IMR-90 (cell line): ENCODE results near the gene IL17REL. TPM values are rescaled to one million over a fixed set of nuclear protein-coding genes. Genes with fewer than 3 reads are reported as not detected.

Experiments used
- ATAC-seq: fragments of 200-7000 bp; cut with Tn5 transposase; 2 replicates; pipeline ENCODE4 v1.9.1; 2020; ENCODE audit warnings: low read depth, mild to moderate bottlenecking, moderate library complexity
- BruUV-seq: library from RNA; stranded (reverse); fragments of 400-500 nt; replicated peaks from 2 replicates; lab custom pipeline; 2021; lab: Mats Ljungman, UMichigan
- CTCF ChIA-PET: fragments of 300-600 bp; formaldehyde crosslinking; extraction: SDS; loops from one replicate; lab custom pipeline; 2021; ENCODE audit warnings: antibody characterized with exemption; lab: Yijun Ruan, JAX
- POLR2A ChIA-PET: fragments of 300-600 bp; sonication (Branson Sonifier 250); formaldehyde crosslinking; loops from one replicate; lab custom pipeline; 2022; ENCODE audit warnings: antibody characterized with exemption; ENCODE audit not compliant: unreplicated experiment; lab: Charles Lee
- DNase-seq: peaks from one replicate; pipeline ENCODE4 v3.0.0; 2013
- H2AFZ ChIP-seq: replicated peaks from 2 replicates; pipeline ENCODE3; 2013; ENCODE audit warnings: low read length, mild to moderate bottlenecking; ENCODE audit not compliant: poor library complexity
- H2AK5ac ChIP-seq: 2 replicates; pipeline ENCODE4 v1.6.1; 2013; ENCODE audit warnings: low read depth, low read length, inconsistent platforms
- H2AK9ac ChIP-seq: replicated peaks from 2 replicates; pipeline ENCODE3; 2013; ENCODE audit warnings: mild to moderate bottlenecking, low read depth, low read length, moderate library complexity; ENCODE audit not compliant: poor library complexity
- H2BK120ac ChIP-seq: 2 replicates; pipeline ENCODE4 v1.6.1; 2013; ENCODE audit warnings: low read depth, low read length, inconsistent platforms
- H2BK15ac ChIP-seq: 3 replicates; pipeline ENCODE4 v1.6.1; 2013; ENCODE audit warnings: low read depth, low read length, inconsistent platforms
- H2BK20ac ChIP-seq: 2 replicates; pipeline ENCODE4 v1.6.1; 2013; ENCODE audit warnings: low read depth, mild to moderate bottlenecking, inconsistent platforms, low read length, moderate library complexity
- H2BK5ac ChIP-seq: 2 replicates; pipeline ENCODE4 v1.6.1; 2013; ENCODE audit warnings: mild to moderate bottlenecking, low read depth, low read length, inconsistent platforms; ENCODE audit not compliant: poor library complexity, severe bottlenecking
- H3K14ac ChIP-seq: replicated peaks from 2 replicates; pipeline ENCODE4 v1.6.1; 2013; ENCODE audit warnings: low read depth, low read length, inconsistent platforms
- H3K18ac ChIP-seq: 2 replicates; pipeline ENCODE4 v1.6.1; 2013; ENCODE audit warnings: low read depth, low read length, control low read depth
- H3K23ac ChIP-seq: 2 replicates; pipeline ENCODE4 v1.6.1; 2013; ENCODE audit warnings: low read depth, low read length, inconsistent platforms
- H3K27ac ChIP-seq: 2 replicates; pipeline ENCODE4 v1.5.1; 2013; ENCODE audit warnings: mild to moderate bottlenecking, control low read depth, low read length; ENCODE audit not compliant: insufficient read depth
- H3K27me3 ChIP-seq: 2 replicates; pipeline ENCODE4 v1.6.1; 2013; ENCODE audit warnings: low read length; ENCODE audit not compliant: control insufficient read depth, insufficient read depth
- H3K36me3 ChIP-seq: 2 replicates; pipeline ENCODE4 v1.6.1; 2013; ENCODE audit warnings: low read length, mixed read lengths; ENCODE audit not compliant: control insufficient read depth, insufficient read depth
- H3K4ac ChIP-seq: 2 replicates; pipeline ENCODE4 v1.6.1; 2013; ENCODE audit warnings: low read depth, low read length, inconsistent platforms
- H3K4me1 ChIP-seq: 2 replicates; pipeline ENCODE4 v1.6.1; 2013; ENCODE audit warnings: low read length, mixed read lengths; ENCODE audit not compliant: control insufficient read depth, insufficient read depth
- H3K4me2 ChIP-seq: 2 replicates; pipeline ENCODE4 v1.6.1; 2013; ENCODE audit warnings: low read depth, mild to moderate bottlenecking, control low read depth, low read length, moderate library complexity
- H3K4me3 ChIP-seq: 2 replicates; pipeline ENCODE4 v1.5.1; 2013; ENCODE audit warnings: low read depth, mild to moderate bottlenecking, control low read depth, low read length, moderate library complexity; ENCODE audit not compliant: insufficient read depth
- H3K56ac ChIP-seq: 2 replicates; pipeline ENCODE4 v1.6.1; 2013; ENCODE audit warnings: low read length, inconsistent platforms; ENCODE audit not compliant: insufficient read depth; ENCODE audit errors: extremely low read depth
- H3K79me1 ChIP-seq, 2 experiments: 2 replicates each; pipeline ENCODE4 v1.6.1; 2013; ENCODE audit warnings: low read length in 2 of 2, inconsistent platforms in 1 of 2, low read depth in 1 of 2
- H3K9ac ChIP-seq: 2 replicates; pipeline ENCODE4 v1.6.1; 2013; ENCODE audit warnings: low read depth, low read length, control low read depth
- H3K9me1 ChIP-seq: 2 replicates; pipeline ENCODE4 v1.6.1; 2013; ENCODE audit warnings: low read length, inconsistent platforms; ENCODE audit not compliant: insufficient read depth
- H3K9me3 ChIP-seq: 2 replicates; pipeline ENCODE4 v1.6.1; 2013; ENCODE audit warnings: low read length; ENCODE audit not compliant: control insufficient read depth, insufficient read depth
- H4K20me1 ChIP-seq: 2 replicates; pipeline ENCODE4 v1.6.1; 2013; ENCODE audit warnings: low read length, inconsistent platforms; ENCODE audit not compliant: insufficient read depth
- H4K5ac ChIP-seq: 2 replicates; pipeline ENCODE4 v1.6.1; 2013; ENCODE audit warnings: mild to moderate bottlenecking, low read depth, low read length, control low read depth
- H4K8ac ChIP-seq, 2 experiments: 2 replicates each; pipeline ENCODE4 v1.6.1; 2013; ENCODE audit warnings: low read depth in 2 of 2, low read length in 2 of 2, control low read depth in 1 of 2, inconsistent platforms in 1 of 2
- H4K91ac ChIP-seq: 2 replicates; pipeline ENCODE4 v1.6.1; 2013; ENCODE audit warnings: low read depth, low read length, inconsistent platforms; ENCODE audit not compliant: insufficient read depth
- BHLHE40 ChIP-seq: fragments of 150-350 bp; IDR thresholded peaks from 2 replicates; pipeline ENCODE4 v1.6.1; 2016; ENCODE audit warnings: mild to moderate bottlenecking, low read depth, low read length
- CEBPB ChIP-seq: IDR thresholded peaks from 2 replicates; pipeline ENCODE4 v1.6.1; 2012; ENCODE audit warnings: low read depth, low read length, improper control_type of control experiment
- CHD1 ChIP-seq: IDR thresholded peaks from 2 replicates; pipeline ENCODE4 v1.6.1; 2012; ENCODE audit warnings: low read depth, low read length, improper control_type of control experiment
- FOS ChIP-seq: fragments of 150-350 bp; IDR thresholded peaks from 2 replicates; pipeline ENCODE4 v1.6.1; 2016; ENCODE audit warnings: low read depth, low read length
- MAFK ChIP-seq: IDR thresholded peaks from 2 replicates; pipeline ENCODE4 v1.6.1; 2012; ENCODE audit warnings: low read depth, low read length, improper control_type of control experiment
- MXI1 ChIP-seq: IDR thresholded peaks from 2 replicates; pipeline ENCODE4 v1.6.1; 2012; ENCODE audit warnings: low read depth, mild to moderate bottlenecking, low read length, moderate library complexity, borderline replicate concordance
- POLR2A ChIP-seq: IDR thresholded peaks from 2 replicates; pipeline ENCODE4 v1.6.1; 2012; ENCODE audit warnings: mild to moderate bottlenecking, low read depth, low read length
- RAD21 ChIP-seq: IDR thresholded peaks from 2 replicates; pipeline ENCODE4 v1.6.1; 2012; ENCODE audit warnings: low read length, improper control_type of control experiment
- RCOR1 ChIP-seq: IDR thresholded peaks from 2 replicates; pipeline ENCODE4 v1.6.1; 2012; ENCODE audit warnings: mild to moderate bottlenecking, low read length, improper control_type of control experiment; ENCODE audit not compliant: insufficient replicate concordance
- RFX5 ChIP-seq: IDR thresholded peaks from 2 replicates; pipeline ENCODE4 v1.8.0; 2012; ENCODE audit warnings: low read depth, mild to moderate bottlenecking, low read length, moderate library complexity
- SMC3 ChIP-seq: fragments of 150-350 bp; IDR thresholded peaks from 2 replicates; pipeline ENCODE4 v1.6.1; 2016; ENCODE audit warnings: low read depth, mild to moderate bottlenecking, antibody characterized with exemption, low read length, moderate library complexity
- WGBS, 2 experiments: methylation state at CpG; one replicate each; pipeline versions ENCODE4 v1.1.5 to v1.1.7; 2013; ENCODE audit warnings: missing lambda C conversion rate in 2 of 2; ENCODE audit not compliant: insufficient read length in 1 of 2; ENCODE audit errors: extremely low coverage in 2 of 2; 5-methylcytosine and 5-hydroxymethylcytosine counted together
- dilution Hi-C: fragments of 300-500 bp; cut with HindIII; formaldehyde crosslinking; loops from one replicate; pipeline ENCODE4 v1.14.3; 2018; ENCODE audit warnings: low sequenced_read_pairs; ENCODE audit not compliant: unreplicated experiment
- in situ Hi-C: fragments of 300-500 bp; cut with MboI; formaldehyde crosslinking; loops from 3 replicates; pipeline ENCODE4 v1.14.3; 2019; ENCODE audit warnings: low sequenced_read_pairs, inconsistent platforms, mixed read lengths
- intact Hi-C: fragments of 100-400 bp; cut with micrococcal nuclease; formaldehyde crosslinking; loops from 2 replicates; pipeline ENCODE4 v1.10.0; 2022
- polyA plus RNA-seq, 3 experiments: library from polyadenylated mRNA; depleted of rRNA; stranded (reverse); fragments of >200 nt; gene quantifications; 2 replicates each; pipeline ENCODE4 v1.2.3, GENCODE V29; 2012; ENCODE audit warnings: low replicate concordance in 1 of 3
- total RNA-seq: library from RNA; depleted of rRNA; stranded (reverse); fragments of >200 nt; gene quantifications from 2 replicates; pipeline ENCODE4 v1.2.3, GENCODE V29; 2012
- TF ChIP-seq, protein P1 (sequence below): fragments of 150-350 bp; IDR thresholded peaks from 2 replicates; pipeline ENCODE4 v1.6.1; 2016; ENCODE audit warnings: low read depth, mild to moderate bottlenecking, low read length, moderate library complexity, borderline replicate concordance
- TF ChIP-seq, protein P2 (sequence below): fragments of 150-350 bp; IDR thresholded peaks from 2 replicates; pipeline ENCODE4 v1.6.1; 2017; ENCODE audit warnings: mild to moderate bottlenecking, antibody characterized with exemption, low read length, low read depth

IL17REL gene
- total and polyA plus RNA-seq, 2 of the 4 experiments (the other 2 are of a cell fraction): not detected

DNA sequence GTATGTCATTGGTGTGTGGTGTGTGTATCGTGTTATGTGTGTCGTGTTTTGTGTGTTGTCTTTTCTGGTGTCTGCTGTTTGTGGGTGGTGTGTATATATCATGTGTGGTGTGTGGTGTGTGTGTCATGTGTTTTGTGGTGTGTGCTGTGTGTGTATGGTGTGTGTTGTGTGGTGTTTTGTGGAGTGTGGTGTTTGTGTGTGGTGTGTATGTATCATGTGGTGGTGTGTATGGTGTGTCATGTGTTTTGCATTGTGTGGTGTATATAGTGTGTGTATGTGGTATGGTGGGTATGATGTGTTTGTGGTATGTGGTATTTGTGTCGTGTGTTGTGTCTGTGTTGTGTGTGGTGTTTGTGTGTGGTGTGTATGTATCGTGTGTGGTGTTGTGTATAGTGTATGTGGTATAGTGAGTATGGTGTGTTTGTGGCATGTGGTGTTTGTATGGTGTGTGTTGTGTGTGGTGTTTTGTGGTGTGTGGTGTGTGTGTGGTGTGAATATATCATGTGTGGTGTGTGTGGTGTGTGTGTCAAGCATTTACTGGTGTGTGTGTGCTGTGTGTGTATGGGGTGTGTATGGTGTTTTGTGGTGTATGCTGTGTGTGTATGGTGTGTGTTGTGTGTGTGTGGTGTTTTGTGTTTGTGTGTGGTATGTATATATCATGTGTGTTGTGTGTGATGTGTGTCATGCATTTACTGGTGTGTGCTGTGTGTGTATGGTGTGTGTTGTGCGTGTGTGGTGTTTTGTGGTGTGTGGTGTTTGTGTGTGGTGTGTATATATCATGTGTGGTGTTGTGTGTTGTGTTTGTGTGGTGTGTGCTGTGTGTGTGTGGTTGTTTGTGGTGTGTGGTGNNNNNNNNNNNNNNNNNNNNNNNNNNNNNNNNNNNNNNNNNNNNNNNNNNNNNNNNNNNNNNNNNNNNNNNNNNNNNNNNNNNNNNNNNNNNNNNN is 39.3 kb downstream of the IL17REL start:
- in situ Hi-C loops: no loop called here
- Histone ChIP-seq H3K36me3 (no peaks in the 10 kb centered on the region), H4K91ac (no peak overlapping the region), H2AK9ac (peak overlapping the region; percentile 1), H3K18ac (no peak overlapping the region; the same call in 1 of the 2 replicates), H3K4ac (peak overlapping the region; percentile 0; the same call in 1 of the 2 replicates), H3K27ac (no peak overlapping the region), H3K56ac (no peak overlapping the region), H3K27me3 (no peaks in the 10 kb centered on the region), H4K20me1 (0 out of 2 replicates have a peak, but pooled peaks cover 4% of the 10 kb centered on the region), H2BK5ac (peak overlapping the region; percentile 63), H4K8ac (peak overlapping the region in 1 of 2 experiments; percentile 35; a peak in 1 of 4 replicates), H3K14ac (peak overlapping the region; percentile 44; the same call in 1 of the 2 replicates), H3K9ac (no peak overlapping the region), H3K4me3 (no peak overlapping the region), H2AFZ (peak overlapping the region; percentile 38), H2BK20ac (peak overlapping the region; percentile 27; the same call in 1 of the 2 replicates), H4K5ac (no peak overlapping the region), H2BK120ac (no peak overlapping the region), H3K23ac (peak overlapping the region; percentile 70), H3K9me1 (peaks cover 20% of the 10 kb centered on the region), H2BK15ac (peak overlapping the region; percentile 94; the same call in 2 of the 3 replicates), H3K4me1 (peaks cover 9% of the 10 kb centered on the region), H3K4me2 (no peak overlapping the region), H2AK5ac (peak overlapping the region; percentile 97), H3K79me1 (peaks cover 12 to 15% of the 10 kb centered on the region in 2 experiments; a peak in 3 of 4 replicates), H3K9me3 (no peaks in the 10 kb centered on the region)
- DNase-seq (no peak), ATAC-seq (no peak)
- ChIA-PET POLR2A (no interaction called here), CTCF (no interaction called here)
- dilution Hi-C loops: no loop called here
- BruUV-seq: no TSS peak
- intact Hi-C loops: loop anchor here (10.0 kb wide), 1 partner anchor 232 kb away; the partner anchor contains the start of gene SELENOO
- 87 to 100% methylated on average over 1 to 5 of the region's 5 CpGs for WGBS, 2 experiments
- TF ChIP-seq BHLHE40: no peak
- TF ChIP-seq MXI1: no peak
- no peak for TF ChIP-seq CHD1
- TF ChIP-seq RAD21: no peak
- no peak for TF ChIP-seq POLR2A
- TF ChIP-seq, protein P1, sequence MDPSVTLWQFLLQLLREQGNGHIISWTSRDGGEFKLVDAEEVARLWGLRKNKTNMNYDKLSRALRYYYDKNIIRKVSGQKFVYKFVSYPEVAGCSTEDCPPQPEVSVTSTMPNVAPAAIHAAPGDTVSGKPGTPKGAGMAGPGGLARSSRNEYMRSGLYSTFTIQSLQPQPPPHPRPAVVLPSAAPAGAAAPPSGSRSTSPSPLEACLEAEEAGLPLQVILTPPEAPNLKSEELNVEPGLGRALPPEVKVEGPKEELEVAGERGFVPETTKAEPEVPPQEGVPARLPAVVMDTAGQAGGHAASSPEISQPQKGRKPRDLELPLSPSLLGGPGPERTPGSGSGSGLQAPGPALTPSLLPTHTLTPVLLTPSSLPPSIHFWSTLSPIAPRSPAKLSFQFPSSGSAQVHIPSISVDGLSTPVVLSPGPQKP: no peak
- TF ChIP-seq RCOR1: no peak
- no peak for TF ChIP-seq CEBPB
- no peak for TF ChIP-seq RFX5
- TF ChIP-seq MAFK: no peak
- no peak for TF ChIP-seq SMC3
- TF ChIP-seq FOS: no peak
- TF ChIP-seq, protein P2, sequence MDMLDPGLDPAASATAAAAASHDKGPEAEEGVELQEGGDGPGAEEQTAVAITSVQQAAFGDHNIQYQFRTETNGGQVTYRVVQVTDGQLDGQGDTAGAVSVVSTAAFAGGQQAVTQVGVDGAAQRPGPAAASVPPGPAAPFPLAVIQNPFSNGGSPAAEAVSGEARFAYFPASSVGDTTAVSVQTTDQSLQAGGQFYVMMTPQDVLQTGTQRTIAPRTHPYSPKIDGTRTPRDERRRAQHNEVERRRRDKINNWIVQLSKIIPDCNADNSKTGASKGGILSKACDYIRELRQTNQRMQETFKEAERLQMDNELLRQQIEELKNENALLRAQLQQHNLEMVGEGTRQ: no peak
